Activated B cell treated with CpG ODN at 0.5 μM for 24 hours (primary cell): ENCODE data around the gene FOXJ1. TPM values are rescaled to one million over a fixed set of nuclear protein-coding genes. Genes with fewer than 3 reads are reported as not detected.

ENCODE experiments used
- ATAC-seq: fragments of 200-7000 bp; cut with Tn5 transposase; one replicate; pipeline ENCODE4 v1.10.0; 2021; ENCODE audit warnings: low read depth, mild to moderate bottlenecking, moderate library complexity
- CTCF ChIA-PET: fragments of 350-600 bp; sonication (Branson Sonifier 250); formaldehyde crosslinking; loops from one replicate; lab custom pipeline; 2021; ENCODE audit warnings: antibody characterized with exemption; lab: Charles Lee
- POLR2A ChIA-PET: fragments of 350-600 bp; sonication (Branson Sonifier 250); formaldehyde crosslinking; loops from one replicate; lab custom pipeline; 2021; ENCODE audit warnings: antibody characterized with exemption; lab: Charles Lee
- DNase-seq: peaks from one replicate; pipeline ENCODE4 v3.0.0; 2022
- H3K27ac Mint-ChIP-seq: one replicate; pipeline ENCODE4 v1.8.0; 2020; ENCODE audit warnings: mixed read lengths
- H3K27me3 Mint-ChIP-seq: one replicate; pipeline ENCODE4 v1.8.0; 2021; ENCODE audit warnings: mixed read lengths
- H3K36me3 Mint-ChIP-seq: one replicate; pipeline ENCODE4 v1.8.0; 2021; ENCODE audit warnings: low read depth, mixed read lengths
- H3K4me1 Mint-ChIP-seq: one replicate; pipeline ENCODE4 v1.8.0; 2021; ENCODE audit warnings: mixed read lengths
- H3K4me3 Mint-ChIP-seq: one replicate; pipeline ENCODE4 v1.8.0; 2020; ENCODE audit warnings: mild to moderate bottlenecking, mixed read lengths
- H3K9me3 Mint-ChIP-seq: one replicate; pipeline ENCODE4 v1.8.0; 2020; ENCODE audit warnings: mixed read lengths
- intact Hi-C: fragments of 100-400 bp; cut with micrococcal nuclease; formaldehyde crosslinking; loops from one replicate; pipeline ENCODE4 v1.15.1; 2024
- total RNA-seq: library from RNA; stranded (reverse); gene quantifications from 2 replicates; pipeline ENCODE4 v1.2.3, GENCODE V29; 2022
- TF ChIP-seq, protein P1 (sequence below): fragments of 200-600 bp; IDR thresholded peaks from one replicate; pipeline ENCODE4 v1.8.0; 2022; ENCODE audit warnings: antibody characterized with exemption, mild to moderate bottlenecking

Gene FOXJ1
- total RNA-seq, 1 donor from 2014 or later: 0.44 TPM

DNA sequence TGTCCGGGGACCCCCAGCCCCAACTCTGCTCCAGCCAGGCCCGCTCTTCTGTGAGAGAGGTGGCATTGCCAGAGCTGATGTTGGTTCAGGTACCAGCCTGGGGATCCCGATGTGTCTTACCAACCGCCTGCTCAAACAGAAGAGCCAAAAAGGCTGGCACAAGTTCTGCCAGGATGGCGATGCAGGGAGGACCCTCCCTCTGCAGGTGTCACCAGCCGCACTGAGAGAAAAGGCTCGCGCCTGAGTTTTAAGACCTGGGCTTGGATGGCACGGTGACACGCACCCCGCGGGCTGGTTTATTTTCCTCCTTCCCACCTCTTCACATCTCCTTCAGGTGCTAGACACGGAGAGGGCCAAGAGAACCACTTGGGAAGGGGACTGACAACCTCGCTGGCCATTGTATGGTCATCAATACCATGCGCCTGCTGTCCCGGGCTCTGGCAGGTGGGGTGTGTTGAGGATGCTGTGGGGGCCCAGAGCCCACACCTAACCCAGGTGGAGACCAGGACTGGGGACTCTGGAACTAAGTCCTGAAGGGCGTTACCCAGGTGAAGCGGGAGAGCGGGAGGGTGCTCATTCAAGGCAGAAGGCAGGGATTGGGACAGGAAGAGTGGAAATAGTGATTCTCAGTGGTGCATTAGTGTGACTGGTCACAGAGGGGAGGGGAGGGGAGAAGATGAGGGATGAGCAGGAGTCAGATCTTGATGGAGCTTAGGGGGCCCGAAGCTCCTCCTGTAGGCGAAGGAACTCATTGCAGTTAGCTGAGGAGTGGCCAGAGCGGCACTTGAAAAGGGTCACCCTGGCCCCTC, 16.3 kb downstream of the FOXJ1 start:
- Mint-ChIP-seq H3K27me3 (no peaks in the 10 kb centered on the region), H3K36me3 (no peaks in the 10 kb centered on the region), H3K9me3 (no peaks in the 10 kb centered on the region), H3K27ac (peak overlapping the region; percentile 26), H3K4me3 (no peak overlapping the region), H3K4me1 (peaks cover 17% of the 10 kb centered on the region)
- POLR2A ChIA-PET: interaction anchor here (6.7 to 13.5 kb wide), 2 partner anchors 143 to 155 kb away, joined by 67 to 257 read pairs; partner anchors contain the start of gene UBALD2
- CTCF ChIA-PET: interaction anchor here (0.7 to 11.2 kb wide), 8 partner anchors 16 to 240 kb away, joined by 3 to 228 read pairs (median 6); partner anchors contain the start of gene FOXJ1
- DNase-seq: no peak
- ATAC-seq: no peak
- TF ChIP-seq, protein P1, sequence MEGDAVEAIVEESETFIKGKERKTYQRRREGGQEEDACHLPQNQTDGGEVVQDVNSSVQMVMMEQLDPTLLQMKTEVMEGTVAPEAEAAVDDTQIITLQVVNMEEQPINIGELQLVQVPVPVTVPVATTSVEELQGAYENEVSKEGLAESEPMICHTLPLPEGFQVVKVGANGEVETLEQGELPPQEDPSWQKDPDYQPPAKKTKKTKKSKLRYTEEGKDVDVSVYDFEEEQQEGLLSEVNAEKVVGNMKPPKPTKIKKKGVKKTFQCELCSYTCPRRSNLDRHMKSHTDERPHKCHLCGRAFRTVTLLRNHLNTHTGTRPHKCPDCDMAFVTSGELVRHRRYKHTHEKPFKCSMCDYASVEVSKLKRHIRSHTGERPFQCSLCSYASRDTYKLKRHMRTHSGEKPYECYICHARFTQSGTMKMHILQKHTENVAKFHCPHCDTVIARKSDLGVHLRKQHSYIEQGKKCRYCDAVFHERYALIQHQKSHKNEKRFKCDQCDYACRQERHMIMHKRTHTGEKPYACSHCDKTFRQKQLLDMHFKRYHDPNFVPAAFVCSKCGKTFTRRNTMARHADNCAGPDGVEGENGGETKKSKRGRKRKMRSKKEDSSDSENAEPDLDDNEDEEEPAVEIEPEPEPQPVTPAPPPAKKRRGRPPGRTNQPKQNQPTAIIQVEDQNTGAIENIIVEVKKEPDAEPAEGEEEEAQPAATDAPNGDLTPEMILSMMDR: no peak
- intact Hi-C loops: loop anchor here (5.0 kb wide), 2 partner anchors 112 to 283 kb away; no protein-coding TSS in a partner anchor

DNA sequence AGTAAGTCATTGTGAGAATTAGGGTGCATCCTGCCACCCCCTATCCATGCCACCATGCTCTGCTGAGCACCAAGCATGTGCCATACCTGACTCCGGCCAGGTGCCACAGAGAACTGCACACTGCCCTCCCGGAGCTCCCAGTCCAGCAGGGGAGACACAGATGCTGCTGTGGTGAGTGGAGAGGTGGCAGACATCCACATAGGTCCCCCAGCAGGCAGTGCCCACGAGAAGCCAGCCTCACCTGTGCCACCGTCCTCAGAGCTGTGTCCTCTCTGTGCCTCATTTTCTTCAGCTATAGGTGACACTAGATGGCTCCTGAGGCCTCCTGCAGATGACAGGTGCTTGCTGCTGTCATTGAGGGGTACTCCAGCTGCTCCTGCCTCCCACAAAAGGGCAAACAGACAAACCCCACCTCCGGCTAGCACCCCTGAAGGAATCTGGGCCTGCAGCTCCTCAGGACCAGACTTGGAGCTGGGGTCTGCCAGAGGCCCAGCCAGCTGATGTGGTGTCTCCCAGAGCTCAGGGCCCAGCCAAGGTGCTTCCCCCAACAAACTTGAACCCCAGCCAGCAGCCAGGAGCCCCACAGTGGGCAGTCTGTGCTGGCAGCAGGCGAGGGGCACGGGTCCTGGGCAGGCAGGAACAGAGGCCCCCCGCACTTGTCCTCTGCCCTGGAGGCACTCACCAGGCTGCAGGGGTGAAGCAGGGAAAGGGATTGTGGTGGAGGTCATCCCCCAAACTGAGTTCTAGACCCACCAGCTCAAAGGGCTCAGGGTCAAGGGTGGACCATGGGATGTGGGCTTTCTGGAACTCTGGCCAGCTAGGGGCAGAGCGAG, 17.1 kb downstream of the FOXJ1 start:
- intact Hi-C loops: loop anchor here (5.0 kb wide), 2 partner anchors 112 to 283 kb away; no protein-coding TSS in a partner anchor
- TF ChIP-seq, protein P1: no peak
- ChIA-PET CTCF (interaction anchor here (0.7 to 11.2 kb wide), 9 partner anchors 17 to 330 kb away, joined by 3 to 228 read pairs (median 4); partner anchors contain the start of gene FOXJ1), POLR2A (interaction anchor here (0.7 to 13.5 kb wide), 4 partner anchors 18 to 155 kb away, joined by 4 to 257 read pairs (median 36); partner anchors contain the start of gene UBALD2)
- Mint-ChIP-seq H3K36me3 (no peaks in the 10 kb centered on the region), H3K9me3 (no peaks in the 10 kb centered on the region), H3K27me3 (peaks cover 3% of the 10 kb centered on the region), H3K4me3 (no peak overlapping the region), H3K4me1 (peaks cover 17% of the 10 kb centered on the region), H3K27ac (no peak overlapping the region)
- ATAC-seq: no peak
- no peak for DNase-seq

DNA sequence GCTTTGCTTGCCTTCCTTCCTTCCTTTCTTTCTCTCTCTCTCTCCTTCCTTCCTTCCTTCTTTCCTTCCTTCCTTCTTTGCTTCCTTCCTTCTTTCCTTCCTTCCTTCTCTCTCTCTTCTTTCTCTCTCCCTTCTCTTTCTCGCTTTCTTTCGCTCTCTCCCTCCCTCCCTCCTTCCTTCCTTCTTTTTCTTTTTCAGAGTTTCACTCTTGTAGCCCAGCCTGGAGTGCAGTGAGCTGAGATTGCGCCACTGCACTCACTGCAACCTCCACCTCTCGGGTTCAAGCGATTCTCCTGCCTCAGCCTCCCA, 17.9 kb downstream of the FOXJ1 start:
- Mint-ChIP-seq H3K27me3 (peaks cover 3% of the 10 kb centered on the region), H3K4me3 (peak overlapping the region; percentile 37), H3K4me1 (peaks cover 17% of the 10 kb centered on the region), H3K36me3 (no peaks in the 10 kb centered on the region), H3K27ac (no peak overlapping the region), H3K9me3 (no peaks in the 10 kb centered on the region)
- intact Hi-C loops: loop anchor here (5.0 kb wide), 2 partner anchors 111 to 284 kb away; no protein-coding TSS in a partner anchor
- no peak for ATAC-seq
- ChIA-PET POLR2A (interaction anchor here (1.1 to 13.5 kb wide), 3 partner anchors 19 to 156 kb away, joined by 4 to 257 read pairs (median 67); partner anchors contain the start of gene UBALD2), CTCF (interaction anchor here (0.8 to 11.2 kb wide), 7 partner anchors 57 to 331 kb away, joined by 3 to 228 read pairs (median 6); no protein-coding TSS in a partner anchor)
- DNase-seq: no peak
- TF ChIP-seq, protein P1: no peak

DNA sequence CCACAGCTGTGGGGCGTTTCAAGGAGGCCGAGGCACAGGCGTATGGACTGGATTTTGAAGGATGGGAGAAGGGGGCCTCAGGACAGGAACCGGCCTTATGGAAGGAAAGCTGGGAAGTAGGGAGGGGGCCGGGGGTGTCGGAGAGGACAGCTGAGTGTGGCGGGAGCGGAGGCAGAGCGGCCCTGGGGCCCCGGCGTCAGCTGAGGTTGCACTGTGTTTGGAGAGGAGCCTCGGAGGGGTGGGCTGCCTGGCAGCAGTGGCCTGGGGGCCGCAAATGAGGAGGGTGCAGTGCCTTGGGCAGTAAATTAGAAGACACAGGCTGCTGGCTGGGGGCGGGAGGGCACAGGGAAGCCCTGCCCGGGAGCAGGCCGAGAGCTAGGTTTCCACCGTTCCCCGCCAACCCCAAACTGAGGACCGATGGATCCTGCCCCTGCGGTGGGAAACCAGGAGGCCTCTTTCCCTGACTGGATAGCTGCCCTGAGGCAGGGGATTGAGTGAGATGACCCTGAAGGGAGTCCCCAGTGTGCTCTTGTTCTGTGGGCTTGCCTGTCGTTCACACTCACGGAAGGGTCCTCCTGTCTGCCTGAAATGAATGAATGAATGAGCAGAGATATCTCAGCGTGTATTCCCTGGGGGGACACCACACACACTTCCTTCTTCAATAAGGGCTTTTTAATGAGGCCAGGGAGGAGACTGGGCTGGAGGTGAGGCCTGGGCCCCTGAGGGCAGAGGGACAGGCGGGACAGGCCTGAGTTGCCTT, 18.4 kb downstream of the FOXJ1 start:
- H3K27ac Mint-ChIP-seq: peak overlapping the region; percentile 41
- peaks cover 17% of the 10 kb centered on the region for H3K4me1 Mint-ChIP-seq
- no peaks in the 10 kb centered on the region for H3K36me3 Mint-ChIP-seq
- POLR2A ChIA-PET: interaction anchor here (0.7 to 13.5 kb wide), 5 partner anchors 19 to 157 kb away, joined by 3 to 257 read pairs (median 7); partner anchors contain the start of gene UBALD2
- H3K4me3 Mint-ChIP-seq: peak overlapping the region; percentile 62
- intact Hi-C loops: loop anchor here (5.0 kb wide), 2 partner anchors 110 to 285 kb away; no protein-coding TSS in a partner anchor
- ATAC-seq (peak; percentile 26), DNase-seq (no peak)
- CTCF ChIA-PET: interaction anchor here (1.0 to 11.2 kb wide), 9 partner anchors 57 to 174 kb away, joined by 3 to 228 read pairs (median 6); no protein-coding TSS in a partner anchor
- H3K9me3 Mint-ChIP-seq: no peaks in the 10 kb centered on the region
- peaks cover 3% of the 10 kb centered on the region for H3K27me3 Mint-ChIP-seq
- TF ChIP-seq, protein P1: no peak
